ENCODE results near the gene ACSL6.

Gene ACSL6

GRCh38 chr5:132000677-132001453 lies 10.6 kb downstream of the ACSL6 start:
- no peak for DNase-seq (ENCODE audit: low spot score)

GRCh38 chr5:132000241-132000490 lies 11.3 kb downstream of the ACSL6 start:
- DNase-seq (ENCODE audit: low spot score), result no peak

GRCh38 chr5:131999441-132000240 lies 11.8 kb downstream of the ACSL6 start:
- peak; percentile 27 for DNase-seq (ENCODE audit: low spot score)

- DNase-seq (ENCODE audit: low spot score), result no peak
These were observed 12.4 kb downstream of the ACSL6 start for GRCh38 chr5:131999041-131999440.

- DNase-seq (ENCODE audit: low spot score), result no peak
These were observed 12.9 kb downstream of the ACSL6 start for GRCh38 chr5:131998431-131999040.

- DNase-seq (ENCODE audit: low spot score), result no peak
These were observed 13.7 kb downstream of the ACSL6 start for GRCh38 chr5:131997727-131998117.

GRCh38 chr5:131997026-131997726 lies 14.3 kb downstream of the ACSL6 start:
- DNase-seq (ENCODE audit: low spot score), result no peak

GRCh38 chr5:131996210-131997025 lies 15.0 kb downstream of the ACSL6 start:
- no peak for DNase-seq (ENCODE audit: low spot score)

- DNase-seq (ENCODE audit: low spot score), result no peak
These were observed 16.8 kb downstream of the ACSL6 start for GRCh38 chr5:131994533-131995226.

GRCh38 chr5:131994090-131994489 lies 17.4 kb downstream of the ACSL6 start:
- no peak for DNase-seq (ENCODE audit: low spot score)

- no peak for DNase-seq (ENCODE audit: low spot score)
These were observed 17.8 kb downstream of the ACSL6 start for GRCh38 chr5:131993676-131994075.

GRCh38 chr5:131992370-131992769 lies 19.1 kb downstream of the ACSL6 start:
- DNase-seq (ENCODE audit: low spot score), result no peak

- no peak for DNase-seq (ENCODE audit: low spot score)
These were observed 19.7 kb downstream of the ACSL6 start for GRCh38 chr5:131991593-131992324.

- DNase-seq (ENCODE audit: low spot score), result no peak
These were observed 20.7 kb downstream of the ACSL6 start for GRCh38 chr5:131990716-131991115.

- DNase-seq (ENCODE audit: low spot score), result no peak
These were observed 22.9 kb downstream of the ACSL6 start for GRCh38 chr5:131988601-131989000.

- DNase-seq (ENCODE audit: low spot score), result no peak
These were observed 24.2 kb downstream of the ACSL6 start for GRCh38 chr5:131987251-131987650.

- no peak for DNase-seq (ENCODE audit: low spot score)
These were observed 25.1 kb downstream of the ACSL6 start for GRCh38 chr5:131986161-131986912.

- no peak for DNase-seq (ENCODE audit: low spot score)
These were observed 26.3 kb downstream of the ACSL6 start for GRCh38 chr5:131984956-131985665.

Measured in SK-N-DZ (cell line).